Activated naive CD8-positive, alpha-beta T cell treated with anti-CD3 and anti-CD28 coated beads, Interleukin-2, amount 50 U/mL, for 24 hours (primary cell): Measurements from ENCODE around the gene SLC34A1.
"Not testable (repeated sequence)": the region's sequence is repeated elsewhere in the genome, so short reads cannot be mapped to it uniquely, and the experiment has no call there.

ENCODE experiments used
- ATAC-seq: fragments of 150-1000 bp; cut with Tn5 transposase; one replicate; pipeline ENCODE4 v1.10.0; 2021
- DNase-seq: peaks from one replicate; pipeline ENCODE4 v3.0.0; 2021
- H3K27ac Mint-ChIP-seq: one replicate; pipeline ENCODE4 v1.8.0; 2021; ENCODE audit warnings: mild to moderate bottlenecking, mixed read lengths
- H3K27me3 Mint-ChIP-seq: one replicate; pipeline ENCODE4 v1.8.0; 2021; ENCODE audit warnings: mixed read lengths
- H3K36me3 Mint-ChIP-seq: one replicate; pipeline ENCODE4 v1.8.0; 2021; ENCODE audit warnings: low read depth, mixed read lengths
- H3K4me1 Mint-ChIP-seq: one replicate; pipeline ENCODE4 v1.8.0; 2021; ENCODE audit warnings: mixed read lengths
- H3K4me3 Mint-ChIP-seq: one replicate; pipeline ENCODE4 v1.8.0; 2021; ENCODE audit warnings: mild to moderate bottlenecking, moderate library complexity, mixed read lengths
- H3K9me3 Mint-ChIP-seq: one replicate; pipeline ENCODE4 v1.8.0; 2021; ENCODE audit warnings: mixed read lengths

SLC34A1 gene

DNA sequence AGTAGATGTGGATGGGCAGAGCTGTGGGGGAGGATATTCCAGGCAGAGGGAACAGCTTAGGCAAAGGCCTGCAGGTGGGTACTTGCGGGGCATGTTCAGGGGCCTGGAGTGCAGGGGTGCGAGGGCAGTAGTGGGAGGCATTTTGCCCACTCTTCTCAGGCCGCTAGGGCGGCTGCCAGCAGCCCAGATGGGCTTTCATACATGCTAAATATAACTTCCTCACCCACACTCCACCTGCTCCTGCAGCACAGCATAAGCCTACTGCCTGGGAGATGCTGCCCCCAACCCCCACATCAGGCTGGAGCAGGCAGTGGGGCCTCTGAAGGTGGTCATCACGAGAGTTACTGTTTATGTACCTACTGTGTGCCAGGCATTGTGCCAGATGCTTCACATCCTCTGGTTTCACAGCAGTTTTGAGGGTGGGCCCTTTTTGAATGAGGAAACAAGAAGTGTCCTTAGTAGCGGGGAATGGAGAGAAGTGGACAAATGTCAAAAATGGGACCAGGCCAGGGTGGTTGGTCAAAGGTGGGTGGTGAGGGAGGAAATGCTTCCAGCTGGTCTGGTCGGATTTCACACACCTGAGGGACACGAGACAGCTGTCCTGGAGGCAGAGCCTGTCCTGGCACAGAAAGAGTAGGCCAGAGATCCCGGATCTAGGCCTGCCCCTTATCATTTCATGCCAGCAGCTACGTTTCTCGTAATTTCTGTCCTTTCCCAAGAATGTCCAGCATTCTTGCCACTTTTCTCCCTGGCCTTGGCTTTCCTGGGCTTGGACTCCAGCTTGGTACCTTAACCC is 14.4 kb upstream of the SLC34A1 start:
- Mint-ChIP-seq H3K27me3 (no peaks in the 10 kb centered on the region), H3K36me3 (peaks cover 14% of the 10 kb centered on the region), H3K27ac (peak overlapping the region; percentile 15), H3K9me3 (no peaks in the 10 kb centered on the region), H3K4me1 (peaks cover 56% of the 10 kb centered on the region), H3K4me3 (no peak overlapping the region)
- DNase-seq (no peak), ATAC-seq (no peak)

DNA sequence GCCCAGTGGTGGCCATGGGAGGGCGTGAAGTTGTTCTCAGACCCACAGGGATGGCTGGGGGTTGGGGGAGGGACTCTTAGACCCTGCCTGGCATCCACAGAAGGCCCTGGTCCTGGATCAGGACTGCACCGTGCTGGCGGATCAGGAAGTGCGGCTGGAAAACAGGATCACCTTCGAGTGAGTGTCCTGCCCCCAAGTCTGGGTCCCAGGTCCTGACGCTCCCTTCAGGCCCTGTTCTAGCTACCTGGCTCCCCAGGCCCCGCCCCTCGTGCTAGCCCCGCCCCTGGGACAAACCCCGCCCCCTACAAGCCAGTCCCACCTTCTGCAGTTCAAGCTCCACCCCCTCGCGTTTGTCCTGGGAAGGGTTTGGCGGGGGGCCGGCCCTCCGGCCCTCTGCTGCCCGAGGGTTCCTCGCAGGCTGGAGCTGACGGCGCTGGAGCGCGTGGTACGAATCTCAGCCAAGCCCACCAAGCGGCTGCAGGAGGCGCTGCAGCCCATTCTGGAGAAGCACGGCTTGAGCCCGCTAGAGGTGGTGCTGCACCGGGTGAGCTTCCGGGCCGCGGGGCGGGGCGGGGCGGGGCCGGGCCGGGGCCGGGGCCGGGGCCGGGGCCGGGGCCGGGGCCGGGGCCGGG is 13.6 kb upstream of the SLC34A1 start:
- ATAC-seq (peak; percentile 45), DNase-seq (peak; percentile 41)
- Mint-ChIP-seq H3K4me1 (peaks cover 52% of the 10 kb centered on the region), H3K4me3 (no peak overlapping the region), H3K36me3 (peaks cover 14% of the 10 kb centered on the region), H3K9me3 (no peaks in the 10 kb centered on the region), H3K27me3 (no peaks in the 10 kb centered on the region), H3K27ac (no peak overlapping the region)

DNA sequence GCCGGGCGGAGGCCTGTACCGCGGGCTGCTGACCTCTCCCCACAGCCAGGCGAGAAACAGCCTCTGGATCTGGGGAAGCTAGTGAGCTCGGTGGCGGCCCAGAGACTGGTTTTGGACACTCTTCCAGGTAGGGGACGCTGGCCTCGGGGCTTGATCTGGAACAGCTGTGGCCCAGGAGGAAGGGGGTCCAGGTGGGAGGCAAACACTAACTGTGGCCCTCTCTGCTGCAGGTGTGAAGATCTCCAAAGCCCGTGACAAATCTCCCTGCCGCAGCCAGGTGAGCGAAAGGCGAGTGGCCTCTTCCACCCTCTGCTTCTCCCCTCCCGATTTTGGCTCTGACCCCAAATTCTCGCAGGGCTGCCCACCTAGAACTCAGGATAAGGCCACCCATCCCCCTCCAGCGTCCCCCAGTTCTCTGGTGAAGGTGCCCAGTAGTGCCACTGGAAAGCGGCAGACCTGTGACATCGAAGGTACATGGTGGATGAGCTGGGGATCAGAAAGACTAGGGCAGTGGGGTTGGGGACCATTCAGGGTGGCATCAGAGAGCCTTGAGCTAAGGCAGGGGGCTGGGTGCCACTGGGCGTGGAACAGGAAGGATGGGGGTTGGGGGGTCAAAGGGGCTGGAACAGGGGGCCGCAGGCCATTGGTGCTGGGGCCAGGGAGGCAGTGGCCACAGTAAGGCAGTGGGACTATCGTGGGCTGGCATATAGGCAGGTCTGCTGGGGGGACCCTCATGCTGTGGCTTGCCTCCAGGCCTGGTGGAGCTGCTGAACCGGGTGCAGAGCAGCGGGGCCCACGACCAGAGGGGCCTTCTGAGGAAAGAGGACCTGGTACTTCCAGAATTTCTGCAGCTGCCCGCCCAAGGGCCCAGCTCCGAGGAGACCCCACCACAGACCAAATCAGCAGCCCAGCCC is 12.9 kb upstream of the SLC34A1 start:
- ATAC-seq (no peak), DNase-seq (no peak)
- H3K9me3 Mint-ChIP-seq = no peaks in the 10 kb centered on the region
- peaks cover 14% of the 10 kb centered on the region for H3K36me3 Mint-ChIP-seq
- no peak overlapping the region for H3K27ac Mint-ChIP-seq
- peaks cover 47% of the 10 kb centered on the region for H3K4me1 Mint-ChIP-seq
- H3K27me3 Mint-ChIP-seq = no peaks in the 10 kb centered on the region
- H3K4me3 Mint-ChIP-seq = no peak overlapping the region

DNA sequence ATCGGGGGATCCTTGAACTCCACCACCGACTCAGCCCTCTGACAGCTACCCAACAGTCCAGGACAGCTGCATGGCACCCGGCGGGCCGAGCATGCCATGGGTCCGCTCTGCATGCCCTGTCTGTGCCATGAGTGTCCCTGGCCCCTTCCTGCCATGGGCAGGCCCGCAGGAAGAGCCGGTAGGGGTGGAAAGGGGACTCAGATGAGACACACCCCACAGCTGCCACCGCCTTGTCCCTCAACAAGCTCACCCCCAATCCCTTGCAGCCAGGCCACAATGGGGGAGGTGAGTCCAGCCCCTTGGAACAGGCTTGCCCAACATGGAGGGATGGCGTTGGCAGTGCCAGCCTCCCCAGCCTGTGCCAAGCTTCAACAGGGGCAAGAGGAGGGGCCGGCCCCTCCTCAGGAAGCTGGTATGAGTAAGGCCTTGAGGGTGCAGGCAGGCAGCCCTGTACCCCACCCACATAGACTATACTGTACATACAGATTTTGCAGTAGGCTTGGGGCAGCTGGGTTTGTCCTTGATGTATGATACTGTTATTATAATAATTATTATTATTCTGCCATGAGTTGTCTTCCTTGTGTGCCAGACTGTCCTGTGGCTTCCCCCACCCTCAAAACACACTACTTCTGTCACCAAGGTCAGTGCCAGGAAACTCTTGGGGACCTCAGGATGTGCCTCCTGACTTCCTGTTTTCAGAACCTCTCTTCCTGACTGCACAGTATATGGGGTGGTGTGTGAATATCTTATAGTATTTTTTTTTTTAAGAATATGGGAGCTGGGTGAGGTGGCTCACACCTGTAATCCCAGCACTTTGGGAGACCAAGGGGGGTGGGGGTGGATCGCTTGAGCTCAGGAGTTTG is 12.0 kb upstream of the SLC34A1 start:
- peak overlapping the region; percentile 69 for H3K27ac Mint-ChIP-seq
- DNase-seq (no peak), ATAC-seq (peak; percentile 47)
- H3K9me3 Mint-ChIP-seq = no peaks in the 10 kb centered on the region
- H3K4me3 Mint-ChIP-seq = no peak overlapping the region
- H3K27me3 Mint-ChIP-seq = no peaks in the 10 kb centered on the region
- H3K4me1 Mint-ChIP-seq = peaks cover 45% of the 10 kb centered on the region
- H3K36me3 Mint-ChIP-seq = peaks cover 14% of the 10 kb centered on the region

DNA sequence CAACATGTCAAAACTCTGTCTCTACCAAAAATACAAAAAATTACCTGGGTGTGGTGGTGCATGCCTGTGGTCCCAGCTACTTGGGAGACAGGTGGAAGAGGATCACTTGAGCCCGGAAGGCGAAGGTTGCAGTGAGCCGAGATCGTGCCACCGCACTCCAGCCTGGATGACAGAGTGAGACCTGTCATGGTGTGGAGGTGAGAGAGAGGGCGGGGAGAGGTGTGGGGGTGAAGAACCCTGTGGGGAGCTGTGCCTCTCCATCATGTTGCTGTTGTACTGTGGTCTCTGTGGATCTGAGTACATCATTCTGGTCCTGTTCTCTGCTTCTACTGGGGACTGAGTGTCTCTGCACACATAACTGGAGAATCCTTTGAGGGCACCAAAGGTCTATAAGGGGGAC is 11.3 kb upstream of the SLC34A1 start:
- Mint-ChIP-seq H3K4me3 (no peak overlapping the region), H3K9me3 (no peaks in the 10 kb centered on the region), H3K36me3 (peaks cover 14% of the 10 kb centered on the region), H3K27me3 (no peaks in the 10 kb centered on the region), H3K4me1 (peaks cover 45% of the 10 kb centered on the region), H3K27ac (peak overlapping the region; percentile 69)
- DNase-seq (no peak), ATAC-seq (peak; percentile 29)

DNA sequence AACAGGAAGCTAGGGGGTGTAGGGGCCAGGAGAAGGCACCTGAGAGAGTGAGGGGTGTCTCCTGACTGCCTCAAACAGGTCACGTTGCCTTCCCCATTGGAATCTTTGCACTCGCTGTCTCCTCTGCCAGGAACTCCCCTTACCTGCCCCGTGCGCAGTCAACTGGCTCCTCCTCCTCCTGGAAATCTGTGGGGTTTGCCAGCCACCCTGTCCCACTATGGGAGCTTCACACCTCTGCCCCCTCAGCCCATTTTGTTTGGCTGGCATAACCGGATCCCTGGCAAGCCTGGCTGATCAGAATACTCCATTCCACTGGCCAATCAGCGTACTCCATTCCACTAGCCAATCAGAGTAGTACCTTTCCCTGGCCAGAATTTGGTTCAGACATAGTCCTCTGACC is 10.4 kb upstream of the SLC34A1 start:
- ATAC-seq = no peak
- H3K9me3 Mint-ChIP-seq = no peaks in the 10 kb centered on the region
- no peak overlapping the region for H3K27ac Mint-ChIP-seq
- no peak overlapping the region for H3K4me3 Mint-ChIP-seq
- no peaks in the 10 kb centered on the region for H3K27me3 Mint-ChIP-seq
- peaks cover 44% of the 10 kb centered on the region for H3K4me1 Mint-ChIP-seq
- no peak for DNase-seq
- H3K36me3 Mint-ChIP-seq = peaks cover 10% of the 10 kb centered on the region

DNA sequence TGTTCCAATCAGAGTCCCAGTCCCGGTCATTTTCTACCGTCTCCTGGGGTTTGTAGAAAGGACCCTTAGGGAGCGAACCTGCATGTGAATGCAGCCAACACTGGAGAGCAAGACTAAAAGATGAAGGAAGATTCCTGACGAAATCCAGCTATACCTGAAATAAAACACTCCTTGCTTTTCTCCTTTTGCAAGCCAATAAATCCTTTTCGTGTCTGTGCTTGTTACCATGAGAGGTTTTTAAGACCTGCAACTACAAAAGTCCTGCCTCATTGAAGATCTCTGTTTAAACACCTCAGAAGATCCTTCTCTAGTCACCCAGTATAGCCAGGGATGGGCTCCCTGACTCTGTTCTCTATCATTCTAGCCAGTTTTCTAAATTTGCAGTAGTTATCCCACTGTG is 10.0 kb upstream of the SLC34A1 start:
- Mint-ChIP-seq H3K27me3 (no peaks in the 10 kb centered on the region), H3K27ac (no peak overlapping the region), H3K36me3 (peaks cover 6% of the 10 kb centered on the region), H3K4me3 (no peak overlapping the region), H3K4me1 (peaks cover 44% of the 10 kb centered on the region), H3K9me3 (no peaks in the 10 kb centered on the region)
- no peak for ATAC-seq
- DNase-seq = no peak

DNA sequence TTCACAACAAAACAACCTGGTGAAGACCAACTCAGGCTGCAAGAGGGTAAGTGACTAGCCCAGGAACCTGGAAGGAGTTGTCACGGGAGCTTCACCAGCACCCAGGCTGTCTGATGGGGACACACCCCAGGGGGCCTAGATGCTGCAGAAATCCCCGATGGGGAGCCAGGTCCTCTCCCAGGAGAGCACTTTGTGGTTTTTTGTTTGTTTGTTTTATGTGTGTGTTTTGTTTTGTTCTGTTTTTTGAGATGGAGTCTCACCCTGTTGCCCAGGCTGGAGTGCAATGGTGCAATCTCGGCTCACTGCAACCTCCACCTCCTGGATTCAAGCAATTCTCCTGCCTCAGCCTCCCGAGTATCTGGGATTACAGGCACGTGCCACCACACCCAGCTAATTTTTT is 8.7 kb upstream of the SLC34A1 start:
- not testable (repeated sequence) for H3K27me3 Mint-ChIP-seq, H3K9me3 Mint-ChIP-seq, H3K36me3 Mint-ChIP-seq, H3K27ac Mint-ChIP-seq, H3K4me3 Mint-ChIP-seq, DNase-seq, ATAC-seq
- peaks cover 45% of the 10 kb centered on the region for H3K4me1 Mint-ChIP-seq

DNA sequence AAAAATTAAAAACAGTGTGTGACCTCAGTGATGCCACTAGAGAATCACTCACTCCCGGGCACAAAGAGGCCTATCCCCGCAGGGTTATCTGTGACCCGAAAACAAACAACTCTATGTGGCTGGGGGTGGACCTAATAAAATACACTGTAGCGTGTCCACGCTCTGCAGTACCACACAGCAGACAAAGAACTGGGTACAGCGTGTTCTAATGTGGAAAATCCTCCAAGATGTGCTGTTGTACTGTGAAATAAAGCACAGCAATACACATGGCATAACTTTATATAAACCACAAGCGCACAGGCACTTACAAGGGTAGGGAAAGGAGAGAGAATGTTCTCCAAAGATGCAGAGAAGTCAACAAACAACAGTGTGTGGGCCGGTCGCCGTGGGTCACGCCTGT is 8.1 kb upstream of the SLC34A1 start:
- no peak for ATAC-seq
- Mint-ChIP-seq H3K27me3 (no peaks in the 10 kb centered on the region), H3K27ac (no peak overlapping the region), H3K4me1 (peaks cover 45% of the 10 kb centered on the region), H3K9me3 (no peaks in the 10 kb centered on the region), H3K4me3 (no peak overlapping the region), H3K36me3 (peaks cover 2% of the 10 kb centered on the region)
- DNase-seq = no peak

DNA sequence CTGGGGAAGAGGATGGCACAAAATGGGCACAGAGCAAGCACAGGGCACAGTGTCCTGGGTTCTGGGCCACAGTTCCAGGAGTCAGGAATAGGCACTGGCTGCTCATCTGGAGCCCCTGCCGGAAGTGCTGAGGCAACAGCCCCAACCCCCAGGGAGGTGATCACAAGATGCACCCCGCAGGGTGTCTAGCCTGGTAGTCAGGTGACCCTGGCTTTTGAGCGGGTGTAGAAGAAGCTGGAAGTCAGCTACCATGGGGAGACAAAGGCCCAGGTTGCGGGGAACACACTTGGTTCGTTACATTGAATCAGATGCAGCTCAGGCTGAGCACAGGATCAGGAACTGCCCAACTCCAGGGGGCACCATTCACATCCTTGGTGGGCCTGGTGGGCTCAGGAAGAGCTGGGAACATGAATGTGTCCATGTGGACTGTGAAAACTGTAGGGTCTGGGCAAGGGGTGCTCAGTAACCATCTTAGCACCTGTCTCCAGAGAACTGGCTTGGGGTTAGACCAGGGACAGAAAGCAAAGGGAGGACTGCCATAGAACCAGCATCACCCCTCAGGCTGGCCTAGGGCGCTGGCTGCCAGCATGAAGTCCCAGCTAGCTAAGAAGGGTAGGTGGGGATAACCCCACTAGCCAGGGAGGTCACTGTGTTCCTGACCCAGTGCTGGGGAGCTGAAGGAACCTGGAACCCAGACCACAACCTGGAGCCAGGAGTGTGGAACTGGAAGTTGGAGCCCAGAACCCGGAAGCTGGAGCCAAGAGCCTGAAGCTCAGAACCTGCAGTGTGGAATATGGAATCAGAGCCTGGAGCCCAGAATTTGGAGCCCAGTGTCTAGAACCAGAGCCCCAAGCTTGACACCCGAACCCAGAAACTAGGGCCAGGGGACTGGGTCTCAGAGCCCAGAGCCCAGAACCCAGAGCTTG is 6.1 kb upstream of the SLC34A1 start:
- Mint-ChIP-seq H3K4me1 (peaks cover 35% of the 10 kb centered on the region), H3K27ac (no peak overlapping the region), H3K4me3 (no peak overlapping the region), H3K27me3 (peaks cover 2% of the 10 kb centered on the region), H3K36me3 (no peaks in the 10 kb centered on the region), H3K9me3 (no peaks in the 10 kb centered on the region)
- DNase-seq (no peak), ATAC-seq (no peak)

DNA sequence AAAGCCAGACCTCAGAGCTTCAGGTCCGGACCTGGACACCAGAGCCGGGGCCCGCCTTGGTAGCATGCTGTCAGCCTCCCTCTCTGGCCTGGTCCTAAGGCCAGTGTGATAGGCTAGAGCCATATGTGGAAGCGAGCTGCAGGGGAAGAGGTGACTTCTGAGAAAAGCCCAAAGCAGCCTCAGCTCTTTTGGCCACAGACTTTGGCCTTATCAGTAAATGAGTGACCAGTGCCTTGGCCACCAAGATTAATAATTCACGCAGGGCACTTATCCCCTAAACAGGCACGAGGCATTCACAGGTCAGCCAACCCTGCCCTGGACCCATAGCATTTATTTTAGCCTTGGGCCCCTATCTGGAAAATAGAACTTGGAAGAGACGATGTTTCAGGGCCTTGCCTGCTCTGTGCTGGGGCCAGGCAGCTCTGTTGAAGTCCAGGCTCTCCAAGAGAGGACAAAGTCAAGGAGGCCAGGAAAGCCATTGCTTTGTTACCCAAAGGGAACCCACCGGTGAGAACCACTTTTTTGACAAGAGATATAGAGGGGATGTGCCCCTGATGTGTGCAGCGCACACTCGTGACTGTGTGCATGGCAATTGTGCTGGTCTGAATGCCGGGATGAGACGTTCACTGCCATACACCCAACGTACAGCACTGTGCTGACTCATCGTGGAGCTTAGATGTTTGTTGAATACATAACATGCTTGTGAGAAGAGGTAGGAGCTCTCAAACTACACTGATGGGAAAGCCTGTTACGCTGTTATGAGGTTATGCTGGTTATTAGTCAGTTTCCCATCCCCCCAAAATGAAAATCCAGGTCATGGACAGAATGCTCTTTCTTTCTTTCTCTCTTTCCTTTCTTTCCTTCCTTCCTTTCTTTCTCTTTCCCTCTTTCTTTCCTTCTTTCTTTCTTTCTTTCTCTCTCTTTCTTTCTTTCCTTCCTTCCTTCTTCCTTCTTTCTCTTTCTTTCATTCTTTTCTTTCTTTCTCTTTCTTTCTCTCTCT is 5.0 kb upstream of the SLC34A1 start:
- no peak overlapping the region for H3K4me3 Mint-ChIP-seq
- no peaks in the 10 kb centered on the region for H3K9me3 Mint-ChIP-seq
- peaks cover 2% of the 10 kb centered on the region for H3K27me3 Mint-ChIP-seq
- peak overlapping the region; percentile 2 for H3K27ac Mint-ChIP-seq
- no peak for DNase-seq
- ATAC-seq = peak; percentile 88
- H3K36me3 Mint-ChIP-seq = no peaks in the 10 kb centered on the region
- peaks cover 25% of the 10 kb centered on the region for H3K4me1 Mint-ChIP-seq

DNA sequence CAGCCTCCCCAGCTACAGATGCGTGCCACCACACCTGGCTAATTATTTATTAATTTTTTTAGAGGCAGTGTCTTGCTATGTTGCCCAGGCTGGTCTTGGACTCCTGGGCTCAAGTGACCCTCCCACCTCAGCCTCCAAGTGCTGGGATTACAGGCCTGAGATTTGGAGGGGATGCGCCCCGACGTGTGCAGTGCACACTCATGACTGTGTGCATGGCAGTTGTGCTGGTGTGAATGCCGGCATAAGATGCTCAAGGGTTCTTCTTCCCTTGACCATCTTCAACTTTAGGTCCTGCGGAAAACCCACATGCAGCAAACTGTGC is 3.5 kb upstream of the SLC34A1 start:
- no peak overlapping the region for H3K4me3 Mint-ChIP-seq
- no peak overlapping the region for H3K27ac Mint-ChIP-seq
- DNase-seq (no peak), ATAC-seq (no peak)
- peaks cover 2% of the 10 kb centered on the region for H3K27me3 Mint-ChIP-seq
- peaks cover 26% of the 10 kb centered on the region for H3K4me1 Mint-ChIP-seq
- H3K9me3 Mint-ChIP-seq = no peaks in the 10 kb centered on the region
- no peaks in the 10 kb centered on the region for H3K36me3 Mint-ChIP-seq
